Neural cell (in vitro differentiated cells): Measurements from ENCODE around the gene CAPN8. TPM values are rescaled to one million over a fixed set of nuclear protein-coding genes. Genes with fewer than 3 reads are reported as not detected.

ENCODE experiments used
- H2AFZ ChIP-seq: fragments of 200-600, 300-800 bp; sonication (generic), shearing (Covaris generic); 2 replicates; pipeline ENCODE4 v1.6.0; 2014; ENCODE audit warnings: low read depth, mild to moderate bottlenecking, antibody characterized with exemption, low read length, moderate library complexity
- H3F3A ChIP-seq: fragments of 200-600 bp; shearing (Covaris generic); 2 replicates; pipeline ENCODE4 v1.6.1; 2016; ENCODE audit warnings: mild to moderate bottlenecking, moderate library complexity, mixed read lengths, antibody characterized with exemption, low read length; ENCODE audit not compliant: insufficient read depth, poor library complexity, severe bottlenecking
- H3K27ac ChIP-seq: fragments of 200-600, 300-800 bp; sonication (generic), shearing (Covaris generic); 2 replicates; pipeline ENCODE4 v1.5.1; 2014; ENCODE audit warnings: mild to moderate bottlenecking, low read length, moderate library complexity
- H3K27me3 ChIP-seq: fragments of 300-800, 200-600 bp; sonication (generic), shearing (Covaris generic); 2 replicates; pipeline ENCODE4 v1.6.0; 2014; ENCODE audit warnings: mild to moderate bottlenecking, low read depth, low read length, moderate library complexity; ENCODE audit not compliant: insufficient read depth
- H3K36me3 ChIP-seq: fragments of 300-800, 200-600 bp; sonication (generic), shearing (Covaris generic); 2 replicates; pipeline ENCODE4 v1.5.1; 2014; ENCODE audit warnings: mild to moderate bottlenecking, antibody characterized with exemption, low read length, moderate library complexity; ENCODE audit not compliant: insufficient read depth
- H3K4me2 ChIP-seq: fragments of 300-800, 200-600 bp; sonication (generic), shearing (Covaris generic); 2 replicates; pipeline ENCODE4 v1.6.0; 2014; ENCODE audit warnings: mild to moderate bottlenecking, low read length
- H3K4me3 ChIP-seq: fragments of 300-800, 200-600 bp; sonication (generic), shearing (Covaris generic); 2 replicates; pipeline ENCODE4 v1.5.1; 2014; ENCODE audit warnings: mild to moderate bottlenecking, low read length, moderate library complexity
- H3K79me2 ChIP-seq: fragments of 200-600 bp; shearing (Covaris generic); replicated peaks from 2 replicates; pipeline ENCODE4 v1.6.0; 2014; ENCODE audit warnings: mild to moderate bottlenecking, low read length, moderate library complexity; ENCODE audit not compliant: insufficient read depth
- H3K9ac ChIP-seq: fragments of 300-800, 200-600 bp; sonication (generic), shearing (Covaris generic); 2 replicates; pipeline ENCODE4 v1.6.1; 2016; ENCODE audit warnings: mild to moderate bottlenecking, low read length, mixed read lengths
- H3K9me2 ChIP-seq: fragments of 200-600 bp; shearing (Covaris generic); 2 replicates; pipeline ENCODE4 v1.6.1; 2016; ENCODE audit warnings: mild to moderate bottlenecking, low read length, mixed read lengths; ENCODE audit not compliant: insufficient read depth
- H3K9me3 ChIP-seq: fragments of 200-600, 300-800 bp; sonication (generic), shearing (Covaris generic); 2 replicates; pipeline ENCODE4 v1.6.1; 2016; ENCODE audit warnings: mild to moderate bottlenecking, mixed run types, low read length, moderate library complexity, mixed read lengths
- H4K20me1 ChIP-seq: fragments of 200-600 bp; shearing (Covaris generic); 2 replicates; pipeline ENCODE4 v1.6.1; 2016; ENCODE audit warnings: mild to moderate bottlenecking, mixed run types; ENCODE audit not compliant: insufficient read depth
- CTCF ChIP-seq: fragments of 450-650 bp; IDR thresholded peaks from 2 replicates; pipeline ENCODE4 v1.5.1; 2014; ENCODE audit warnings: antibody characterized with exemption, mild to moderate bottlenecking, moderate library complexity; ENCODE audit not compliant: poor library complexity, severe bottlenecking
- EP300 ChIP-seq: fragments of 450-650 bp; conservative IDR thresholded peaks from 2 replicates; pipeline ENCODE4 v1.6.1; 2014; ENCODE audit warnings: antibody characterized with exemption, mild to moderate bottlenecking, moderate library complexity; ENCODE audit not compliant: poor library complexity, severe bottlenecking
- EZH2 ChIP-seq: fragments of 200-600, 300-800 bp; shearing (Covaris generic), sonication (generic); IDR thresholded peaks from 2 replicates; pipeline ENCODE4 v1.6.1; 2014; ENCODE audit warnings: antibody characterized with exemption, low read length, borderline replicate concordance, mild to moderate bottlenecking; ENCODE audit not compliant: insufficient read depth, poor library complexity, severe bottlenecking
- MXI1 ChIP-seq: fragments of 450-650 bp; conservative IDR thresholded peaks from 2 replicates; pipeline ENCODE4 v1.6.1; 2014; ENCODE audit warnings: antibody characterized with exemption, mild to moderate bottlenecking; ENCODE audit not compliant: poor library complexity, severe bottlenecking
- POLR2AphosphoS5 ChIP-seq: IDR thresholded peaks from 2 replicates; pipeline ENCODE4 v1.6.1; 2012
- RAD21 ChIP-seq: fragments of 450-650 bp; conservative IDR thresholded peaks from 2 replicates; pipeline ENCODE4 v1.6.1; 2014; ENCODE audit warnings: antibody characterized with exemption, mild to moderate bottlenecking, moderate library complexity
- SMC3 ChIP-seq: fragments of 450-650 bp; conservative IDR thresholded peaks from 2 replicates; pipeline ENCODE4 v1.6.1; 2014; ENCODE audit warnings: antibody characterized with exemption, mild to moderate bottlenecking, moderate library complexity; ENCODE audit not compliant: poor library complexity
- TAF1 ChIP-seq: IDR thresholded peaks from 2 replicates; pipeline ENCODE4 v1.6.1; 2012; ENCODE audit warnings: low read depth
- polyA plus RNA-seq: library from polyadenylated mRNA; depleted of rRNA; stranded (reverse); fragments of >200 nt; gene quantifications from 2 replicates; pipeline ENCODE4 v1.2.3, GENCODE V29; 2014
- TF ChIP-seq, protein P1 (sequence below): IDR thresholded peaks from 2 replicates; pipeline ENCODE4 v1.6.1; 2012; ENCODE audit warnings: borderline replicate concordance

Gene CAPN8
- polyA plus RNA-seq, 1 donor from 2014 or later, result not detected

GRCh38 chr1:223657978-223658377 is 7.5 kb downstream of the CAPN8 start:
- Histone ChIP-seq H4K20me1 (no peaks in the 10 kb centered on the region), H3K4me3 (no peak overlapping the region), H3K4me2 (no peak overlapping the region), H3K9ac (no peak overlapping the region), H3K9me3 (no peaks in the 10 kb centered on the region), H3K9me2 (no peaks in the 10 kb centered on the region), H3K27ac (no peak overlapping the region), H3F3A (no peaks in the 10 kb centered on the region), H3K27me3 (no peaks in the 10 kb centered on the region), H2AFZ (no peak overlapping the region), H3K36me3 (no peaks in the 10 kb centered on the region), H3K79me2 (no peaks in the 10 kb centered on the region)
- TF ChIP-seq MXI1, result no peak
- no peak for TF ChIP-seq CTCF
- TF ChIP-seq SMC3, result no peak
- no peak for TF ChIP-seq RAD21
- TF ChIP-seq EZH2, result no peak
- TF ChIP-seq, protein P1, sequence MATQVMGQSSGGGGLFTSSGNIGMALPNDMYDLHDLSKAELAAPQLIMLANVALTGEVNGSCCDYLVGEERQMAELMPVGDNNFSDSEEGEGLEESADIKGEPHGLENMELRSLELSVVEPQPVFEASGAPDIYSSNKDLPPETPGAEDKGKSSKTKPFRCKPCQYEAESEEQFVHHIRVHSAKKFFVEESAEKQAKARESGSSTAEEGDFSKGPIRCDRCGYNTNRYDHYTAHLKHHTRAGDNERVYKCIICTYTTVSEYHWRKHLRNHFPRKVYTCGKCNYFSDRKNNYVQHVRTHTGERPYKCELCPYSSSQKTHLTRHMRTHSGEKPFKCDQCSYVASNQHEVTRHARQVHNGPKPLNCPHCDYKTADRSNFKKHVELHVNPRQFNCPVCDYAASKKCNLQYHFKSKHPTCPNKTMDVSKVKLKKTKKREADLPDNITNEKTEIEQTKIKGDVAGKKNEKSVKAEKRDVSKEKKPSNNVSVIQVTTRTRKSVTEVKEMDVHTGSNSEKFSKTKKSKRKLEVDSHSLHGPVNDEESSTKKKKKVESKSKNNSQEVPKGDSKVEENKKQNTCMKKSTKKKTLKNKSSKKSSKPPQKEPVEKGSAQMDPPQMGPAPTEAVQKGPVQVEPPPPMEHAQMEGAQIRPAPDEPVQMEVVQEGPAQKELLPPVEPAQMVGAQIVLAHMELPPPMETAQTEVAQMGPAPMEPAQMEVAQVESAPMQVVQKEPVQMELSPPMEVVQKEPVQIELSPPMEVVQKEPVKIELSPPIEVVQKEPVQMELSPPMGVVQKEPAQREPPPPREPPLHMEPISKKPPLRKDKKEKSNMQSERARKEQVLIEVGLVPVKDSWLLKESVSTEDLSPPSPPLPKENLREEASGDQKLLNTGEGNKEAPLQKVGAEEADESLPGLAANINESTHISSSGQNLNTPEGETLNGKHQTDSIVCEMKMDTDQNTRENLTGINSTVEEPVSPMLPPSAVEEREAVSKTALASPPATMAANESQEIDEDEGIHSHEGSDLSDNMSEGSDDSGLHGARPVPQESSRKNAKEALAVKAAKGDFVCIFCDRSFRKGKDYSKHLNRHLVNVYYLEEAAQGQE, result no peak
- no peak for TF ChIP-seq EP300
- TF ChIP-seq POLR2AphosphoS5, result no peak
- no peak for TF ChIP-seq TAF1

DNA sequence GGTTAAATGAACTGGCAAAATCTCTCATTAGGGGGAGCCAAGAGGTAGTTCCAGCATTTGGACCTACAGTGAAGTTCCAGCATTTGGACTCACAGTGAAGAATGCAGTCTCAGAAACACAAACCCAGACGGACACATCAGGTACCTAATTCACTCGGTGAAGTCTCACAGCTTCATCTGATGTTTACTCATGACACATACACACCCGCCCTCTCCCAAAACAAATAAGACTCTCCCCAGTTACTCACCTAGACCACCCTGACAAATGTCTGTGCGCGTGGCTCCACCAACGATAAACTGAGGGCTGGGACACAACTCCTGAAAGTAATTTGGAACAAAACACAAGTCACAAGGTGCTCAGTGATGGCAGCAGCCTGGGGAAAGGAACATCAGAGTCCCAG is 11.4 kb downstream of the CAPN8 start:
- Histone ChIP-seq H4K20me1 (no peaks in the 10 kb centered on the region), H2AFZ (no peak overlapping the region), H3K79me2 (no peaks in the 10 kb centered on the region), H3K9me2 (no peaks in the 10 kb centered on the region), H3K27me3 (no peaks in the 10 kb centered on the region), H3K4me2 (no peak overlapping the region), H3K9ac (no peak overlapping the region), H3K36me3 (no peaks in the 10 kb centered on the region), H3K4me3 (no peak overlapping the region), H3K9me3 (no peaks in the 10 kb centered on the region), H3K27ac (no peak overlapping the region), H3F3A (no peaks in the 10 kb centered on the region)
- TF ChIP-seq EP300 (no peak), EZH2 (no peak), SMC3 (no peak), TAF1 (no peak), MXI1 (no peak), POLR2AphosphoS5 (no peak), CTCF (no peak)
- TF ChIP-seq, protein P1, result no peak
